HG03442 (cell line): ENCODE data around the gene OR3A3.
"Not testable (repeated sequence)": the region's sequence is repeated elsewhere in the genome, so short reads cannot be mapped to it uniquely, and the experiment has no call there.

Experiments used
- ATAC-seq: cut with Tn5 transposase; IDR thresholded peaks from one replicate; pipeline ENCODE4 v1.9.1; 2021; ENCODE audit warnings: mild to moderate bottlenecking, moderate library complexity; ENCODE audit not compliant: unreplicated experiment

The OR3A3 gene

DNA sequence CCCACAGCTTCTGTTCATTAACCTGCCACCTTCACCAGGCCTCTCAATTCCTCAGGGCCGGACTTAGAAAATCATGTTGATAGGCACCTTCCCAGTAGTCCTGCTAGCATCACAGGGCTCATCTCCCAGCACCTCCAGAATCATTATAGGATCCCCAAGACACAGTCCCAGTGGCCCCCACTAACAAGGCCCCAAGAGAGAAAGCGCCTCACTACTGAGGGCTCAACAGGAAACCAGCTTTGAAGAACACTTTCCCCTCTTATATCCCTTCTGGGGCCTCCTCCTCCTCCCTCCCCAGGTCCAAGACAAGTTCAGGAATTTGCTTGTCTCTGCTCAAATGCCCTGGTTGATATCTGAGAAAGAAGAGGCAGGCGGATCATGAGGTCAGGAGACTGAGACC, at the start of gene OR3A3:
Gene OR3A3, plus strand, starts transcription at position 301 of the 400 bp plus-strand sequence.
- no peak for ATAC-seq

DNA sequence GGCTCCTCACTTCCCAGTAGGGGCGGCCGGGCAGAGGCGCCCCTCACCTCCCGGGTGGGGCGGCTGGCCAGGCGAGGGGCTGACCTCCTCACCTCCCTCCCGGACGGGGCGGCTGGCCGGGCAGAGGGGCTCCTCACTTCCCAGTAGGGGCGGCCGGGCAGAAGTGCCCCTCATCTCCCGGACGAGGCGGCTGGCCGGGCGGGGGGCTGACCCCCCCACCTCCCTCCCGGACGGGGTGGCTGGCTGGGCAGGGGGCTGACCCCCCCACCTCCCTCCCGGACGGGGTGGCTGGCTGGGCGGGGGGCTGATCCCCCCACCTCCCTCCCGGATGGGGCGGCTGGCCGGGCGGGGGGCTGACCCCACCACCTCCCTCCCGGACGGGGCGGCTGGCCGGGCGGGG, 40.0 kb upstream of the OR3A3 start:
- not testable (repeated sequence) for ATAC-seq

DNA sequence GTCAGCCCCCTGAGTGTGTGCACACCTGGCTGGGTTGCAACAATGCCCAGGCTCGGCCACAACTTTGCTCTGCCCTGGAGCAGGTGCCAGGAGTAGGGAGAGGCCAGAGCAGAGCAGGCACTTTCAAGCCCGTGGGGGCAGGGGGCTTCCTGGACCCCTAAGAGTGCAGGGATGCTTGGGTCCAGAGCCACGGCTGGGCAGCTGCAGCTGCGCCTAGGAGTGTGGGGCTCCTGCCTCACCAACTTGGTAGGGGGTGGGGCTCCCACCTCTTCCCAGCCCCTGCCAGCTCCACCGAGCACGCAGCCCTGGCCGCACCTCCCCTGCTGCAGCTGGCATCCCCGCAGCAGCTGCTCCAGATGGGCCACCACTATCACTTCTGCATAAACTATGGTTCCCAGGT, 32.8 kb upstream of the OR3A3 start:
- no peak for ATAC-seq

DNA sequence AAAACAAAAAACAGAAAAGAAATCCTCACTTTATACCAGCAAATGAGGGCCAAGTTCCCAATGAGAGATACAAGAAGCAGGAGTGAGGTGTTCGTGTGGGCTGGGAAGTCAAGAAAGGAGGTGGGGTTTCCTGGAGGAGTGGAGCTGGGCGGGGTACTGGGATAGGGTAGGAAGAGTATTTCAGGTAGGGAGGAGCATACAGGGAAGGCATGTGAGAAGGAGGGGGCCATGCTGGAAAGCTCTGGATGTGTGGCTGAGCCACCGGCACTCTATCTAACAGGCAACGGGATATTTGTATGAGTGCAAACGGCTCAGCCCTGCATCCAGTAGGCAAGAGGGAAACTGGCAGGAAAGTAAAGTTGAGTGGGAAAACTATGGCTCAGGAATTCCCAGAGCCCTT, 29.2 kb upstream of the OR3A3 start:
- no peak for ATAC-seq

DNA sequence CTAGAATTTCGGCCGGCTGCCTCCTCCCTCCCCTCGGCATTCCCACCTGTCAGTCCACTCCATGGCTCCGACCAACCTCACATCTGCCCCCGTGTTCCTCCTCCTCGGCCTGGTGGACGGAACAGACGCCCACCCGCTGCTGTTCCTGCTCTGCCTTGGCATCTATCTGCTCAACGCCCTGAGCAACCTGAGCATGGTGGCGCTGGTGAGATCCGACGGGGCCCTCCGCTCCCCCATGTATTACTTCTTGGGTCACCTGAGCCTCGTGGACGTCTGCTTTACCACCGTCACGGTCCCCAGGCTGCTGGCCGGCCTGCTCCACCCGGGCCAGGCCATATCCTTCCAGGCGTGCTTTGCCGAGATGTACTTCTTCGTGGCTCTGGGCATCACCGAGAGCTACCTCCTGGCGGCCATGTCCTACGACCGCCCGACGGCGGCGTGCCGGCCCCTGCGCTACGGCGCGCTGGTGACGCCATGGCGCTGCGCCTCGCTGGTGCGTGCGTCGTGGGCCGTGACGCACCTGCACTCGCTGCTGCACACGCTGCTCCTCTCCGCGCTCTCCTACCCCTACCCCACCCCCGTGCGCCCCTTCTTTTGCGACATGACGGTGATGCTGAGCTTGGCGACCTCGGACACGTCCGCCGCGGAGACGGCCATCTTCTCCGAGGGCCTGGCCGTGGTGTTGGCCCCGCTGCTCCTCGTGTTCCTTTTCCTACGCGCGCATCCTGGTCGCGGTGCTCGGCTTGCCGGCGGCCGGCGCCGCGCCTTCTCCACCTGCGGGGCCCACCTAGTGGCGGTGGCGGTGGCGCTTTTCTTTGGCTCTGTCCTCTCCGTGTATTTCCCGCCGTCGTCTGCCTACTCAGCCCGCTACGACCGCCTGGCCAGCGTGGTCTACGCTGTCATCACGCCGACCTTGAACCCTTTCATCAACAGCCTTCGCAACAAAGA, 25.0 kb upstream of the OR3A3 start, which contains the start of gene OR3A2:
Gene OR3A2, minus strand, starts transcription at position 440 of the 948 bp plus-strand sequence.
- no peak for ATAC-seq

DNA sequence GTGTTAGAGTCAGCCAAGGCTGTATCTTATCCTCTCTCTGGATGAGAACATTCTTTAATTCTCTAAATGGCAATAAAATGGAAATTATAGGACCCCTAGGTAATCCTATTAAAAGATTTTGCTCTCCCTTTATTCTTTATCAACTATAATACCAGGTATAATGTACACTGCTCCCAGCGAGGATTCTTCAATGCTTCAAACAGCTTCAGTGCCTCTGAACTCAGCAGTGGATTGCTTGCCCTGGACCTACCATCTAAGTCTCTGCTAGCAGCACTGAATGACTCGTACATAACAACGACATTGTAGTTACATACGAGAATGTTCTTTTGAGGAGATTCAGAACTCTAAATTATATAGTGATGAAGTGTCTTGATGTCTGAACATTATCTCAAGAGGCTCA, 21.4 kb upstream of the OR3A3 start:
- ATAC-seq = no peak

DNA sequence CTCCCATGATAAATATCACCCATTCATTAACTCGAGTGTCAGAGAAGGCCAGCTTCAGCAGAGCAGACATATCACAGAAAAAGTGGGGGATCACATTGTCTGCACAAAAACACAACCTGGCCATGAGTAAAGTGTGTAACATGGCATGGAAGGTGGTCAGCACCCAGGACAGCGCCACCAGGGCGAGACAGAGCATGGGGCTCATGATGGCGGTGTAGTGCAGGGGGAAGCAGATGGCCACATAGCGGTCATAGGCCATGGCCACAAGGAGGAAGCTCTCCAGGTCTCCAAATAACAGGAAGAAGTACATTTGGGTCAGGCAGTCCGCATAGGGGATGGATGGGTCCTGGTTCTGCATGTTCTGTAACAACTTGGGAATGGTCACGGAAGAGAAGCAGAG, 13.4 kb upstream of the OR3A3 start:
- not testable (repeated sequence) for ATAC-seq

DNA sequence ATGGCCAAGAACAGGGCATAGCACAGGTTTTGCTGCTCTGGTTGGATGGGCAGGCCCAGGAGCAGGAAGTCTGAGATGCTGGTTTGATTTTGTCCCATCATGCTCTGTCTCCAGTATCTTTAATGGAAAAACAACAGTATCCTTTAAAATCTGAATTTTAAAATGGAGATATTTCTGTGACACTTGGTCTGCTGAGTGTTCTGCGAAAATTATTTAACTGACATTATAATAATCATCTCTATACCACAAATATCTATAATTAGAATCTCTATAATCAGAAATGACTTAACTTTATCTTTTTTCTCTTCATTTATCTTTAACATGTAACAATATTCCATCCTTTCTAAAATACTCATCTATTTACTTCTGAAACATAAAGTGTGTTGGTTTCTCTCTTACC, 12.9 kb upstream of the OR3A3 start, which contains the start of gene OR1E1:
Gene OR1E1, minus strand, starts transcription at position 101 of the 400 bp plus-strand sequence. Its CDS starts 0 bp downstream, at position 101.
- ATAC-seq = no peak

DNA sequence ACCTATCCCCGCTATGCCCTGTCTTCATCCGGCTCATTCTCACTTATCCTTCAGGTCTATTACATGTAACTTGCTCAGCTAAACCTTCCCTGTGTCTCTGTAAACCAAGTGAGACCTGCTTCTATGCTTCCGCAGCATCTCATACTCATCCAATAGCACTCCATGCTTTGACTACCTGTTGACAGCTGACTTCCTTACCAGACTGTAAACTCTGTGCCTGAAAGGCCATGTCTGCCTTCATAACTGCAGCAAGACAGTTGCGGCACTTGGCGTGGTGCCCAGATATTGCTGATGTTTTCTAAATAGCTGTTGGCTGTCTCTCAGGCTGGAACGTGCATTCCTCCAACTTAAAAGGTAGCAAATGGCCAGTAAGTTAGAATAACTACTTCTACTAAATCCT, 11.1 kb upstream of the OR3A3 start:
- no peak for ATAC-seq

DNA sequence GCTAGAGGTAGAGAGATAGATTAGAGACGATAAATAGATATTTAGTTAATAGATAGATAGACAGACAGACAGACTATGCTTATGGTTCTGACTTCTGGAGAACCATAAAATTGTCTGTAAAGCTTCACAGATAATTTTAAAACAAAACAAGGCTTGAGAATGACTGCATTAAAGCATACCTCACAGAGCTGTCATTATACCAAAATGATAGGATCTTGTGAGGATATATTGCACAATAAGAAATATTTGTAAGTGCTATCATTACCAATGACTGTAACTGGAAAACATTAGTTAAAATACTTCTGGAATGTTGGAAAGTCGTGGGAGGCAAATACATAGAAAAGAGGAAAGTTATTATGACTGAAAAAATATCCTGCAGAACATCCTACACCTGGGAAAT, 9.4 kb upstream of the OR3A3 start:
- ATAC-seq = no peak

DNA sequence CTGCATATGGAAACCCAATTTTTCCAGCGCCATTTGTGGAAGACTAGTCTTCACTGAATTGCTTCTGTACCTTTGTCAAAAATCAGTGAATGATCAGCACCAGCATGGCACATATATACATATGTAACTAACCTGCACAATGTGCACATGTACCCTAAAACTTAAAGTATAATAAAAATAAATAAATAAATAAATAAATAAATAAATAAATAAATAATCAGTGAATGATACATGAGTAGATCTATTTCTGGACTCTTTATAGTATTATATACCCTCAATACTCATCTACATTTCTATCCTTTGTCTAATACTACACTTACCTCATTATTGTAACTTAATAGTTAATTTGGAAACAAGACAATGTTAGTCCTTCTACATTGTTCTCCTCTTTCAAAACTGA, 7.3 kb upstream of the OR3A3 start:
- not testable (repeated sequence) for ATAC-seq

DNA sequence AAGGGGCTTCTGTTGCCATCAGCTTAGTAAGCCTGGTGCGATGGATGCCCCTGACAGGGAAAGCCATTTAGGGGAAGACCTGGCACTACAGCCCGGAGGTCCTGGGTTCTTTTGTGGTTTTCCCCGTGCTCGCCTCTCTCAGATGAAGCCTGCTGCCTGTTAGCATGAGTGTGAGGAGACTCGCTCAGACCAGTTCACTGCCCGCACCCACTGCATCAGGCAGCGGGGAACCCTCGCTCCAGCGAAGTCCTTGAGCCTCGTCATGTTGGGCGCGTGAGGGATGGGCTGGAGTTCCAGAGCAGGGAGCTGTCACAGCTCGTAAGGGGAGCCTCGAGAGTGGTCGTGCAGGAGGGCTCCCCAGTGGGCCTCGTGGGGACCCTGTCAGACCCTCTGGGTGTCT, 1.0 kb downstream of the OR3A3 start:
- not testable (repeated sequence) for ATAC-seq

DNA sequence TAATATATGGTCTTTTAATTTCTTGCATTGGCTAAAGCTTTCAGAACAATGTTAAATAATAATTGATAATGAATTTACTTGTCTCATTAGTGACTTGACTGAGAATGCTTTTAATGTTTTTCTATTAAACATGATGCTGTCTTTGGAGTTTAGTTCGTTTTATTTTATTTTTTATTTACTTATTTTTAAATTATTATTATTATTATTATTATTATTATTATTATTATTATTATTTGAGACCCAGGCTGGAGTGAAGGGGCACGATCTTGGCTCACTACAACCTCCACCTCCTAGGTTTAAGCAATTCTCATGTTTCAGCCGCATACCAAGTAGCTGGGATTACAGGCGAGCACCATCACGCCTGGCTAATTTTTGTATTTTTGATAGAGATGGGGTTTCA, 4.4 kb downstream of the OR3A3 start:
- no peak for ATAC-seq

DNA sequence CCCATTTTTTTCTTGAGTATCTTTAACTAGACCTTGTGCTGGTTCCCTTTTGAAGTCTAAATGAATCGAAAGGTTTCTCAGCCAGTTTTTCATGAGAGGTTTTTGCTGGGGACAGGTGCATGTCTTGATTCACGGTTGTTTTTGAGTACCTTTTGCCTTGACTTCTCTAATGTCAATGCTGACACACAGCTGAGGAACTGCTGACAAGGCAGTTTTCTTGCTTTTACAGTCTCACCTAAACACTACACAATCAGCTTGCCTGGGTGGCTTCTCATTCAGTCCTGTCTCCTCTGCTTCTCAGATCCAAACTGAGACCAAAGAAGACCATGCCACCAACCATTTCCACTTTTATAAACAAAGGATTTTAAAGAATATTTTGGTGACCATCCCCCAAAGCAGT, 7.1 kb downstream of the OR3A3 start:
- no peak for ATAC-seq

DNA sequence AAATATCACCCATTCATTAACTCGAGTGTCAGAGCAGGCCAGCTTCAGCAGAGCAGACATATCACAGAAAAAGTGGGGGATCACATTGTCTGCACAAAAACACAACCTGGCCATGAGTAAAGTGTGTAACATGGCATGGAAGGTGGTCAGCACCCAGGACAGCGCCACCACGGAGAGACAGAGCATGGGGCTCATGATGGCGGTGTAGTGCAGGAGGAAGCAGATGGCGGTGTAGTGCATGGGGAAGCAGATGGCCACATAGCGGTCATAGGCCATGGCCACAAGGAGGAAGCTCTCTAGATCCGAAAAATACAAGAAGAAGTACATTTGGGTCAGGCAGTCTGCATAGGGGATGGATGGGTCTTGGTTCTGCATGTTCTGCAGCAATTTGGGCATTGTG, 22.0 kb downstream of the OR3A3 start:
- ATAC-seq = not testable (repeated sequence)

DNA sequence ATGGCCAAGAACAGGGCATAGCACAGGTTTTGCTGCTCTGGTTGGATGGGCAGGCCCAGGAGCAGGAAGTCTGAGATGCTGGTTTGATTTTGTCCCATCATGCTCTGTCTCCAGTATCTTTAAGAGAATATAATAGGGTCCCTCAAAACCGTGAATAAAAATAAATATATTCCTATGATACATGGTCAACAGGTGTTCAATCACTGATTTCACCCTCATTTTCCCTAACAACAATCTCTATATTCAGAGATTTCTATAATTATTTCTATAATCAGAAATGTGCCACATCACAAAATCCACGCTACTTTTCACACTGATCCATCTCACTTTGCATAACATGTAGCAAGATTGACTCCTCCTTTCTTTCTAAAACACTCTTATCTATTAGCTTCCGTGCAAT, 22.6 kb downstream of the OR3A3 start, which contains the start of gene OR1E2:
Gene OR1E2, minus strand, starts transcription at position 101 of the 400 bp plus-strand sequence. Its CDS starts 0 bp downstream, at position 101.
- ATAC-seq = no peak

DNA sequence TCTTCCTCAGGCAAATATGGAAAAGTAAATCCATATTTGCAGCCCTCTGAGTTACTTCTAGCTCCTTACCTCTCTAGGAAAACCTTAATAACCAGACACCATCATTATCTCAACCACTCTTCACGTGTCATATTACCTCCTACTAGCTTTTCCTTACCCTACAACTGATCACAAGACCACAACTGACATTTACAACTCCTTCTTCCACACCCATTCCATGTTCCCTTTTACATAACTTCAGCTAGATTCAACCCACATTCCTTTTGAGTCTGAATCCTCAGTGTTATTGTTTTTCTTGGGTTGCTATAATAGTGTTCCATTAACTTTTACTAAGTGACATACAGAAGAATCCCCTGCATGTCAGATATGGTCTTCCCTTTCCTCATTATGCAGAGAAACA, 27.2 kb downstream of the OR3A3 start:
- no peak for ATAC-seq

DNA sequence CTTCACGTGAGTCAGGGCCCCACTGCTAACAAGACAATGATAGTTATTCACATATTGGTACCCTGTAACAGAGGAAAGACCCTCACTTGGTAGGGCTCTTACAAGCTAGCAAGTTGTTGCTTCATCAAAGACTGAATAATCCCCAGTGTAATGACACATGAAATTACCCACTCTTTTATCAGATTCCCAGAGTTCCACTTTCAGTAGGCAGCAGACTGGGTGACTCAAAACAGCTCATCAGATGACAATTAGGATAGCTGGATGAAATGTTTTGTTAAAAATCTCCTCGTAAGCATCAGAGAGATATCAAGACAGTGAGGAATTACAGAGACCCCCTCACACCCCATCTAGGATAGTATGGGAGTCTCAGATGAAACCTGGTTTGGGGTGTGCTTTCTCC, 29.3 kb downstream of the OR3A3 start:
- no peak for ATAC-seq

DNA sequence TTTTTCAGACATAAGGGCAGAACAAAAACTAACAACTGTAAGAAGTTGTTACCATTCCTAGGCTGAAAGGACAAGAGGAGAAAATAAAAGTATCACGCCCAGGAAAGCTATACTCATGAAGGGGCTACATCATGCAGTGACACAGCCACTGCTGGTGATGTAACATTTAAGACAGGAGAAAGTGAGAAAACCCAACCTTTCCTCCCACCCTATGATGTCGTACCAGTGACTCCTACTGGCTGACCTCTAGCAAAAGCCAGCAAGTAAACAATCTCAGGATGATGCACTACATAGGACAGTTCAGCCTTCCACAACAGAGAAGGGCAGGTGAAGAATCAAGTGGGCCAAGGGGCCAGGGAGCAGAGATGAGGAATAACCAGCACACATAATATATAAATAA, 36.5 kb downstream of the OR3A3 start:
- ATAC-seq = no peak

DNA sequence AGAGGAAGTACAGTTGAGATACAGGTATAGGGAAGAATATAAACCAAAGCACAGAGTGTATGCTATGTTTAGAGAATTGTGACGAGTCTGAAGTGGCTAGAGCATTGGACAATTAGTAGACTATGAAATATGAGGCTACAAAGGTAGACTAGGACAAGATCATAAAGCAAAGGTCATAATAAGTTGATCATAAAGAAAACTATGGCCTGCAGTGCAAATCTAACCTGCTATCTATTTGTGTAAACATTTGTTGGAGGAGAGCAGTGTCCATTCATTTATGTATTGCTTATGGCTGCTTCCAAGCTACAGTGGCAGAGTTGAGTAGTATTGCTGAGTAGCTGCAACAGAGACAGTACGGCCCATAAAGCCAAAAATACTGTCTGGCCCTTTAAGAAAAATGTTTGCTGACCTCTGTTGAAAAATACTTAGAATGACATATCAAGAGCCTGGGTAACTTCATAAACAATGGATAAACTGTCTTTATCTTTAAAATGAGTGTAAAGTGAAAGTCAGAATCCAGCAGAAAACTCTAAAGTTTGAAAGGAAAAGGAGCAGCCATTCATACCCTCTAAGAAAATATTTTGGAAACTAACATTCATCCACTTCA, 37.0 kb downstream of the OR3A3 start:
- no peak for ATAC-seq

DNA sequence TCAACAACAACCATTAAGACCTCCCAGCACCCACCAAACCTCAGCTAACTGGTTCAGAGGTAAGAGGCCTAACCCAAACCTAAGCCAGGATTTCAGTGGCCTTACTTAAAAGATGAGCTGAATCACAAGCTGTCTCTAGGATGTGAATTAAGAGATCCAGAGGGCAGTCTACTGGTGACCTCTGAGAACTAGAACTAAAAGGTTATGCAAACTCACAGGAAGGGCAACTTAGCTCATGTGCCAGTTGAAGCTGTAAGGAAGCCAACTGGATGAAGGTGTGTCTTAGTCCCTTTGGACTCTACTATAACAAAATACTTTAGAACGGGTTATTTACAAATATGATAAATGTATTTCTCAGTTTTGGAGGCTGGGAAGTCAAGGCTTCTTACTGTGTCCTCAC, 55.2 kb downstream of the OR3A3 start:
- not testable (repeated sequence) for ATAC-seq

DNA sequence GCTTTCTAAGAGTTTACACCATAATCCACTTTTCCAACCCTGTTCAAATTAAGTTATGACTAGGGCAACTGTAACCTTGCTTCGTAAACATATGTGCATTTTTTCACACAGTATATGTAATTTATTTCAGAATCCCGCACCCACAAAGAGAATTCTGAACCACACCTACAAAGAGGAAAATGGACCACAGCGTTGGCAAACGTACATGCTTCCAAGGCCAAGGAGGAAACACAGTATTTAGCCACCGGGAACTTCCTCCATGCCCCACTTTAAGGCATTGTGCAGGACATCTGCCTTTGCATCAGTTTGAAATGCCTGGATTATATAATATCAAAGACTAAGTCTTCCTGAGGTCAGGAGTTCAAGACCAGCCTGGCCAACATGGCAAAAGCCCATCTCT, 58.4 kb downstream of the OR3A3 start:
- ATAC-seq = no peak
